Liver (tissue), 3 donors: ENCODE measurements around the gene RNFT2.

Source experiments
- ATF3 ChIP-seq: IDR thresholded peaks from 2 replicates; pipeline ENCODE4 v1.6.1; 2016; ENCODE audit warnings: antibody characterized with exemption
- CTCF ChIP-seq: fragments of 150-350 bp; IDR thresholded peaks from 2 replicates; pipeline ENCODE4 v1.5.1; 2017; ENCODE audit warnings: improper control_type of control experiment, low read depth, low read length; ENCODE audit not compliant: missing input control
- EGR1 ChIP-seq, 2 donors: IDR thresholded peaks; 2 replicates each; pipeline ENCODE4 v1.6.1; 2016 to 2018; ENCODE audit warnings: antibody characterized with exemption in 2 of 2, low read depth in 2 of 2
- FOXA1 ChIP-seq: IDR thresholded peaks from 2 replicates; pipeline ENCODE4 v1.6.1; 2016; ENCODE audit warnings: antibody characterized with exemption
- FOXA2 ChIP-seq: IDR thresholded peaks from 2 replicates; pipeline ENCODE4 v1.6.1; 2016; ENCODE audit warnings: antibody characterized with exemption
- JUND ChIP-seq, 2 donors: IDR thresholded peaks; 2 replicates each; pipeline ENCODE4 v1.6.1; 2016; ENCODE audit warnings: antibody characterized with exemption in 2 of 2
- MAX ChIP-seq: IDR thresholded peaks from 2 replicates; pipeline ENCODE4 v1.6.1; 2016; ENCODE audit warnings: antibody characterized with exemption
- RAD21 ChIP-seq, 2 donors: IDR thresholded peaks; 2 replicates each; pipeline ENCODE4 v1.6.1; 2016; ENCODE audit warnings: antibody characterized with exemption in 2 of 2, mild to moderate bottlenecking in 2 of 2
- REST ChIP-seq: IDR thresholded peaks from 2 replicates; pipeline ENCODE4 v1.6.1; 2016; ENCODE audit warnings: antibody characterized with exemption, mild to moderate bottlenecking
- RXRA ChIP-seq, 2 donors: IDR thresholded peaks; 2 replicates each; pipeline ENCODE4 v1.6.1; 2017 to 2018; ENCODE audit warnings: antibody characterized with exemption in 2 of 2, mild to moderate bottlenecking in 1 of 2
- SP1 ChIP-seq: IDR thresholded peaks from 2 replicates; pipeline ENCODE4 v1.6.1; 2018; ENCODE audit warnings: antibody characterized with exemption, mild to moderate bottlenecking
- TAF1 ChIP-seq: conservative IDR thresholded peaks from 2 replicates; pipeline ENCODE4 v1.6.1; 2016; ENCODE audit warnings: antibody characterized with exemption, mild to moderate bottlenecking
- YY1 ChIP-seq: IDR thresholded peaks from 2 replicates; pipeline ENCODE4 v1.6.1; 2016; ENCODE audit warnings: antibody characterized with exemption, mild to moderate bottlenecking
- ZBTB33 ChIP-seq: IDR thresholded peaks from 2 replicates; pipeline ENCODE4 v1.6.1; 2016; ENCODE audit warnings: antibody characterized with exemption
- donor health status: healthy.
- donor health status: healthy.

GRCh38 chr12:116709768-116710167, 28.3 kb upstream of the RNFT2 start:
- TF ChIP-seq CTCF (no peak), ZBTB33 (no peak), RAD21 (IDR thresholded peaks at IDR 0.05) (no peak), REST (no peak), TAF1 (no peak), JUND (IDR thresholded peaks at IDR 0.05) (no peak), SP1 (no peak), YY1 (no peak), ATF3 (no peak), EGR1 (IDR thresholded peaks at IDR 0.05; ENCODE audit: low read depth in 2 of 2) (no peak), FOXA2 (no peak), FOXA1 (no peak), MAX (no peak), RXRA (IDR thresholded peaks at IDR 0.05) (no peak)
